Left ventricle myocardium inferior (tissue), 1 donor: ENCODE results near the gene TRIM46. TPM values are rescaled to one million over a fixed set of nuclear protein-coding genes. Genes with fewer than 3 reads are reported as not detected.
A peak's percentile ranks its signal among the peaks of the same experiment; 100 is the strongest.

Experiments
- DNase-seq: peaks from one replicate; pipeline ENCODE4 v3.0.0-alpha.2; 2020
- H3K27ac ChIP-seq: fragments of 200-600 bp; replicated peaks from 2 replicates; pipeline ENCODE4 v1.8.0; 2021
- H3K27me3 ChIP-seq: fragments of 200-600 bp; 2 replicates; pipeline ENCODE4 v1.8.0; 2021; ENCODE audit warnings: low read depth
- H3K36me3 ChIP-seq: fragments of 200-600 bp; 2 replicates; pipeline ENCODE4 v1.8.0; 2021
- H3K4me1 ChIP-seq: fragments of 200-600 bp; 2 replicates; pipeline ENCODE4 v1.8.0; 2021
- H3K4me3 ChIP-seq: fragments of 200-600 bp; 2 replicates; pipeline ENCODE4 v1.8.0; 2021; ENCODE audit warnings: mild to moderate bottlenecking, moderate library complexity
- H3K9me3 ChIP-seq: fragments of 200-600 bp; replicated peaks from 2 replicates; pipeline ENCODE4 v1.8.0; 2021
- intact Hi-C: fragments of 100-400 bp; cut with micrococcal nuclease; formaldehyde crosslinking; loops from one replicate; pipeline ENCODE4 v1.11.0; 2022
- total RNA-seq: library from RNA; stranded (reverse); fragmentation: NEBNext Ultra II Directional; extraction: Animal tissue kit (Norgen Biotek cat#: 25700); gene quantifications from one replicate; pipeline ENCODE4 v1.2.1, GENCODE V29; 2021
- TF ChIP-seq, protein P1 (sequence below): fragments of 200-600 bp; IDR thresholded peaks from 2 replicates; pipeline ENCODE4 v1.8.0; 2021; ENCODE audit warnings: antibody characterized with exemption, mild to moderate bottlenecking, borderline replicate concordance
- donor health status: DM: no; HTN: yes; CAD: no; lungs with severe emphysema.

TRIM46 gene
- total RNA-seq, 1 donor from 2014 or later: 0.11 TPM

DNA sequence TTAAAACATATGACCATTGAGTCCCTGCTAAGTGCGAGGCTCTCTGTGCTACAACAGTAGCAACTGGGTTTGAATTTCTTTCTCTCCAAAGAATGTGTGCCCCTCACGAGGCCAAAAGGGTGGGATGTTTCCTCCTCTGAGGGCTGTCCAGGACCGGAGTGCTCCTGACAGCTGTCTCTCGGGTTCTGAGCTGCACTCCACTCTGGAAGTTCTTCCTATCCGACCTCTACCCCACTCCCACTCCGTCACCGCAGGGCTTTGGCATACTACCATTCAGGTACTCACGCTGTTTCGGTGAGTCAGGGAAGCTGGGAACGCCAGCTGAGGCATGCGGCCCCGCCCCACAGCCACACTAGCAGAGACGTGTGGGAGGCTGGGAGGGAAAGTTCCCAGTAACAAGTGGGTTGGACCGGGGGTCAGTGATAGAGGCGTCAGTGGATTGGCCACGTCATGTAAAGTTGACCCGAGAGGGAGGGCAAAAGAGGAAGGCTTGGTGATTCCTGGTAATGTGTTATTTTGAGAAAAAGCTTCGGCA lies 38.7 kb upstream of the TRIM46 start:
- peak overlapping the region; percentile 95 for H3K27ac ChIP-seq
- no peaks in the 10 kb centered on the region for H3K27me3 ChIP-seq
- H3K36me3 ChIP-seq: peaks cover 40% of the 10 kb centered on the region
- DNase-seq: peak; percentile 84
- intact Hi-C loops: no loop called here
- H3K4me3 ChIP-seq: peak overlapping the region; percentile 79
- TF ChIP-seq, protein P1, sequence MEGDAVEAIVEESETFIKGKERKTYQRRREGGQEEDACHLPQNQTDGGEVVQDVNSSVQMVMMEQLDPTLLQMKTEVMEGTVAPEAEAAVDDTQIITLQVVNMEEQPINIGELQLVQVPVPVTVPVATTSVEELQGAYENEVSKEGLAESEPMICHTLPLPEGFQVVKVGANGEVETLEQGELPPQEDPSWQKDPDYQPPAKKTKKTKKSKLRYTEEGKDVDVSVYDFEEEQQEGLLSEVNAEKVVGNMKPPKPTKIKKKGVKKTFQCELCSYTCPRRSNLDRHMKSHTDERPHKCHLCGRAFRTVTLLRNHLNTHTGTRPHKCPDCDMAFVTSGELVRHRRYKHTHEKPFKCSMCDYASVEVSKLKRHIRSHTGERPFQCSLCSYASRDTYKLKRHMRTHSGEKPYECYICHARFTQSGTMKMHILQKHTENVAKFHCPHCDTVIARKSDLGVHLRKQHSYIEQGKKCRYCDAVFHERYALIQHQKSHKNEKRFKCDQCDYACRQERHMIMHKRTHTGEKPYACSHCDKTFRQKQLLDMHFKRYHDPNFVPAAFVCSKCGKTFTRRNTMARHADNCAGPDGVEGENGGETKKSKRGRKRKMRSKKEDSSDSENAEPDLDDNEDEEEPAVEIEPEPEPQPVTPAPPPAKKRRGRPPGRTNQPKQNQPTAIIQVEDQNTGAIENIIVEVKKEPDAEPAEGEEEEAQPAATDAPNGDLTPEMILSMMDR: no peak
- H3K4me1 ChIP-seq: peaks cover 95% of the 10 kb centered on the region
- H3K9me3 ChIP-seq: no peaks in the 10 kb centered on the region

DNA sequence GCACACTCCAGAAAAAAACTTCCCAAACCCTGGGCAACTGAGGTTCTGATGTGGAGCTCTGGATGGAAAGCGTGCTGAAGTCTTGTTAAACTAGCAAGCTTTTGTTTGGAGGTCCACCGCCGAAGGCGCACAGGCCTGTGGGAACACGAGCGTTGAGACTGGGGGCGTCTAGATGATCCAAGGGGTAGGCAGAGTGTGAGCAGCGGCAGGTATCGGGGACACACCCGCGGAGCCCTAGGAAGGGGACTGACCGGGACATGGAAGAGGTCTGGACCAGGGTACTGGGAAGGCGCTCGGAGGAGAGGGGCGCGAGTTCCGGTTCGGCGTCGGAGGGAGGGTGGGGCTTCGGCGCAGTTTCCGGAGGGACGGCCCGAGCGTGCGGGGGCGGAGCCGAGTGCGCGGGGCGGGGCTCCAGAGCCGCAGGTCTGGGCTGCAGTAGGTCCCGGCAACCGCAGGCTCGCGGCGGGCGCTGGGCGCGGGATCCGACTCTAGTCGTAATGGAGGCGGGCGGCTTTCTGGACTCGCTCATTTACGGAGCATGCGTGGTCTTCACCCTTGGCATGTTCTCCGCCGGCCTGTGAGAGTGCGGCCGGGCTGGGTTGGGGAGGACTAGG lies 38.1 kb upstream of the TRIM46 start, which contains the start of gene SLC50A1:
SLC50A1 (plus strand) TSS at position 438 of the 614 bp plus-strand sequence; CDS start at position 498, 60 bp downstream.
- intact Hi-C loops: no loop called here
- peaks cover 40% of the 10 kb centered on the region for H3K36me3 ChIP-seq
- H3K27me3 ChIP-seq: no peaks in the 10 kb centered on the region
- H3K27ac ChIP-seq: peak within 1 kb of the TSS; percentile 95
- TF ChIP-seq, protein P1: peak; percentile 65
- H3K4me3 ChIP-seq: peak within 1 kb of the TSS; percentile 79
- H3K9me3 ChIP-seq: no peaks in the 10 kb centered on the region
- DNase-seq: peak; percentile 95
- peaks cover 95% of the 10 kb centered on the region for H3K4me1 ChIP-seq

DNA sequence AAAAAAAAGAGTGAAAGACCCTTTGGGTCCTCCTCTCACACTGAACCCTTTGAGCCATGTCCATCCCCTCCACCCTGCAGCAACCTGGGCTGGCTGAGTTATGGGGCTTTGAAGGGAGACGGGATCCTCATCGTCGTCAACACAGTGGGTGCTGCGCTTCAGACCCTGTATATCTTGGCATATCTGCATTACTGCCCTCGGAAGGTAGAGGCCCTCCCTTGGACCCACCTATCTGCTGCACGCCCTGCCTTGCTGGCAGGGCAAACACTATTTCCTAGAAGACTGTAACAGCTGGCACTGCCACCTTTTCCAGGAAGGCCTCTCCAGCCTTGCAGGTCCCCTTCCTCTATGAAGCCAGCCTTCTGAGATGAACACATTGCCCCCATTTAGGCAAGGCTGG lies 36.9 kb upstream of the TRIM46 start:
- Histone ChIP-seq H3K27me3 (no peaks in the 10 kb centered on the region), H3K4me3 (peak overlapping the region; percentile 79), H3K27ac (peak overlapping the region; percentile 95), H3K9me3 (no peaks in the 10 kb centered on the region), H3K36me3 (peaks cover 33% of the 10 kb centered on the region), H3K4me1 (peaks cover 85% of the 10 kb centered on the region)
- TF ChIP-seq, protein P1: no peak
- no peak for DNase-seq
- intact Hi-C loops: no loop called here

DNA sequence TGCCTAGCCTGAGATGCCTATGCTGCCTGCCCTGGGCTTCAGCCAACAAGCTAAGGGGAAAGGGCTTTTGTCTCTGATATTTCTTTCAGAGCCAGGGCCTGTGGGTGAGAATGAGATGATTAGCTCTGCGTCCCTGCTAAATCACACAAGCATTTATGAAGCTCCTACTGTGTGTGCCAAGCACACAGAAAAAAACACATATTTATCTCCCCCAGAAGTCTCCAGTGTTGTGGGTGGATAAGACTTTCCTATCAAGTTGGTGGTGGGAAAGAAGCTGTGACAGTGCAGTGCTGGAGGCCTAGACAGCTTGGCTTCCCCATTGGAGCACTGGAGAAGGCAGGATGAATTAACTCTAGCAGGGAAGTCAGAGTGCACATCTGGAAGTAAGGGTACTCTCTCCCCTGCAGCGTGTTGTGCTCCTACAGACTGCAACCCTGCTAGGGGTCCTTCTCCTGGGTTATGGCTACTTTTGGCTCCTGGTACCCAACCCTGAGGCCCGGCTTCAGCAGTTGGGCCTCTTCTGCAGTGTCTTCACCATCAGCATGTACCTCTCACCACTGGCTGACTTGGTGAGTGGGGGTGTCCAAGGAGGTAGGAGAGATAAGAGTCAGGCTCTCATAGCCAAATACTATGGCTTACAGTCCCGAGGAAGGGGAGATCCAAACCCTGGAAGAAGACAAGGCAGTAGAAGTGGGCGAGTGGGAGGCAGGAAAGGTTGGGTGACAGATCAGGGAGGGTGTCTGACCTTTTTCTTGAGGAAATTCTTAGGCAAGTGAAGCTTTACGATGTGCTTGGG lies 36.3 kb upstream of the TRIM46 start:
- TF ChIP-seq, protein P1: no peak
- Histone ChIP-seq H3K27ac (peak overlapping the region; percentile 95), H3K4me3 (peak overlapping the region; percentile 79), H3K9me3 (no peaks in the 10 kb centered on the region), H3K36me3 (peaks cover 27% of the 10 kb centered on the region), H3K4me1 (peaks cover 79% of the 10 kb centered on the region), H3K27me3 (no peaks in the 10 kb centered on the region)
- intact Hi-C loops: no loop called here
- no peak for DNase-seq

- intact Hi-C loops: no loop called here
These were observed 33.6 kb upstream of the TRIM46 start, which contains the start of gene DPM3 for GRCh38 chr1:155139895-155140629. TSS of gene DPM3 (minus strand) at chr1:155140531. CDS start at chr1:155140240, 291 bp downstream.

More at GRCh38 chr1:155139895-155140629, 33.6 kb upstream of the TRIM46 start, which contains the start of gene DPM3:
- TF ChIP-seq, protein P1: no peak
- Histone ChIP-seq H3K9me3 (no peaks in the 10 kb centered on the region), H3K36me3 (no peaks in the 10 kb centered on the region), H3K27ac (peak within 1 kb of the TSS; percentile 93), H3K4me3 (peak within 1 kb of the TSS; percentile 90), H3K4me1 (peaks cover 52% of the 10 kb centered on the region), H3K27me3 (no peaks in the 10 kb centered on the region)
- DNase-seq: peak; percentile 90
